K562 (cell line): Measurements from ENCODE around the gene NRN1L. TPM values are rescaled to one million over a fixed set of nuclear protein-coding genes. Genes with fewer than 3 reads are reported as not detected.

Experiments
- ASH1L ChIP-seq: fragments of 450-650 bp; IDR thresholded peaks from 2 replicates; pipeline ENCODE4 v1.6.1; 2018; ENCODE audit warnings: borderline replicate concordance, mild to moderate bottlenecking, low read depth; ENCODE audit not compliant: partially characterized antibody
- ATF6 ChIP-seq: sonication (generic); formaldehyde crosslinking; IDR thresholded peaks from 2 replicates; pipeline ENCODE4 v1.4.0; 2020; ENCODE audit warnings: mild to moderate bottlenecking, missing genetic modification reagents
- E2F4 ChIP-seq: sonication (generic); formaldehyde crosslinking; IDR thresholded peaks from 2 replicates; pipeline ENCODE4 v1.8.0; 2022; ENCODE audit warnings: mild to moderate bottlenecking, low read depth, missing genetic modification reagents
- MYNN ChIP-seq, 2 experiments: sonication (generic); formaldehyde crosslinking in 1 of 2; IDR thresholded peaks; 2 replicates each; pipeline versions ENCODE4 v1.5.0 to v1.6.1; 2016 to 2020; ENCODE audit warnings: antibody characterized with exemption in 1 of 2, missing genetic modification reagents in 1 of 2
- NCOR1 ChIP-seq: fragments of 450-650 bp; IDR thresholded peaks from 2 replicates; pipeline ENCODE4 v1.6.1; 2016; ENCODE audit warnings: mild to moderate bottlenecking, moderate library complexity
- NFRKB ChIP-seq: fragments of 450-650 bp; IDR thresholded peaks from 2 replicates; pipeline ENCODE4 v1.6.1; 2016; ENCODE audit warnings: low read depth
- PBX2 ChIP-seq, 2 experiments: IDR thresholded peaks in 1 of 2; conservative IDR thresholded peaks in 1 of 2; 2 replicates each; pipeline ENCODE4 v1.6.1; 2016; ENCODE audit warnings: low read depth in 2 of 2, mild to moderate bottlenecking in 1 of 2, missing compliant biosample characterization in 1 of 2, missing genetic modification characterization in 1 of 2, moderate library complexity in 1 of 2
- SAP30 ChIP-seq: fragments of 200-600 bp; sonication (generic); IDR thresholded peaks from 2 replicates; pipeline ENCODE4 v1.6.1; 2012; ENCODE audit warnings: borderline replicate concordance, low read depth, mild to moderate bottlenecking, moderate library complexity, low read length, control low read depth, inconsistent platforms; ENCODE audit not compliant: insufficient read depth, poor library complexity, severe bottlenecking
- ZNF133 ChIP-seq: fragments of 250-450 bp; sonication (Bioruptor Pico); IDR thresholded peaks from 2 replicates; pipeline ENCODE4 v1.4.0; 2020; ENCODE audit warnings: mild to moderate bottlenecking
- ZNF146 ChIP-seq: IDR thresholded peaks from one replicate; pipeline ENCODE4 v1.6.1; 2018; ENCODE audit warnings: missing compliant biosample characterization; ENCODE audit not compliant: unreplicated experiment
- ZNF408 ChIP-seq: fragments of 250-450 bp; sonication (Bioruptor Pico); IDR thresholded peaks from 2 replicates; pipeline ENCODE4 v1.4.0; 2020; ENCODE audit warnings: low read depth, mild to moderate bottlenecking, moderate library complexity
- ZNF592 ChIP-seq: fragments of 450-650 bp; IDR thresholded peaks from 2 replicates; pipeline ENCODE4 v1.6.1; 2017; ENCODE audit warnings: antibody characterized with exemption, mild to moderate bottlenecking
- polyA plus RNA-seq, 8 experiments: library from polyadenylated mRNA; depleted of rRNA in 4 of 8; stranded (reverse) in 5 of 8; unstranded in 3 of 8; fragments of >200 nt; fragmentation: Nextera tagmentation in 2 of 8; fragmentation: Illumina TruSeq in 1 of 8; extraction: Ambion mirVana in 2 of 8; extraction: Trizol in 1 of 8; gene quantifications; 2 replicates each; pipeline versions ENCODE4 v1.2.1 to v1.2.3, GENCODE V29; 2011 to 2014; ENCODE audit warnings: inconsistent platforms in 1 of 8, missing spikeins in 1 of 8
- total RNA-seq, 7 experiments: library from RNA; depleted of rRNA in 6 of 7; stranded (reverse); fragments of >200 nt in 6 of 7; fragmentation: Illumina TruSeq in 2 of 7; extraction: Trizol in 2 of 7; gene quantifications; 2 replicates each; pipeline versions ENCODE4 v1.2.1 to v1.2.3, GENCODE V29; 2011 to 2021; ENCODE audit warnings: low replicate concordance in 1 of 7

Gene NRN1L
- total and polyA plus RNA-seq, 9 of the 15 experiments (the other 6 are each of a cell fraction or from before 2014, with no cell fraction given) = 0.22 to 0.86 (median 0.61) TPM; not detected in 5

- TF ChIP-seq SAP30 = peak; percentile 90
- peak; percentile 98 for TF ChIP-seq ATF6
- TF ChIP-seq NCOR1 = no peak
- TF ChIP-seq ASH1L = no peak
- TF ChIP-seq NFRKB = 0 out of 2 replicates have a peak, but pooled peaks have one; percentile 76
- TF ChIP-seq MYNN (IDR thresholded peaks at IDR 0.05) = no peak
- TF ChIP-seq MYNN (CRISPR knock-in tag; IDR thresholded peaks at IDR 0.05) = no peak
- TF ChIP-seq PBX2 (CRISPR knock-in tag; IDR thresholded peaks at IDR 0.05; ENCODE audit: low read depth) = peak; percentile 60
- TF ChIP-seq PBX2 (tag; conservative IDR thresholded peaks at IDR 0.05; ENCODE audit: low read depth) = peak; percentile 91
- TF ChIP-seq ZNF133 (CRISPR knock-in tag) = no peak
- TF ChIP-seq E2F4 (CRISPR knock-in tag) = 0 out of 2 replicates have a peak, but pooled peaks have one; percentile 49
- TF ChIP-seq ZNF146 = no peak
- no peak for TF ChIP-seq ZNF408 (CRISPR knock-in tag)
- TF ChIP-seq ZNF592 = peak; percentile 57; the same call in 1 of the 2 replicates
Measured at GRCh38 chr16:67935402-67936123, 50.9 kb downstream of the NRN1L start (continued).
